Activated CD4-positive, alpha-beta T cell treated with anti-CD3 and anti-CD28 coated beads, Interleukin-10, Interleukin-2, amounts not matched to agents 100 ng/mL and 50 ng/mL, durations not matched to agents 16 hours and 8 hours (primary cell): Measurements from ENCODE around the gene TRIM15.
"Not testable (repeated sequence)": the region's sequence is repeated elsewhere in the genome, so short reads cannot be mapped to it uniquely, and the experiment has no call there.

Source experiments
- DNase-seq: peaks from one replicate; pipeline ENCODE4 v3.0.0-alpha.2; 2020

TRIM15 gene

DNA sequence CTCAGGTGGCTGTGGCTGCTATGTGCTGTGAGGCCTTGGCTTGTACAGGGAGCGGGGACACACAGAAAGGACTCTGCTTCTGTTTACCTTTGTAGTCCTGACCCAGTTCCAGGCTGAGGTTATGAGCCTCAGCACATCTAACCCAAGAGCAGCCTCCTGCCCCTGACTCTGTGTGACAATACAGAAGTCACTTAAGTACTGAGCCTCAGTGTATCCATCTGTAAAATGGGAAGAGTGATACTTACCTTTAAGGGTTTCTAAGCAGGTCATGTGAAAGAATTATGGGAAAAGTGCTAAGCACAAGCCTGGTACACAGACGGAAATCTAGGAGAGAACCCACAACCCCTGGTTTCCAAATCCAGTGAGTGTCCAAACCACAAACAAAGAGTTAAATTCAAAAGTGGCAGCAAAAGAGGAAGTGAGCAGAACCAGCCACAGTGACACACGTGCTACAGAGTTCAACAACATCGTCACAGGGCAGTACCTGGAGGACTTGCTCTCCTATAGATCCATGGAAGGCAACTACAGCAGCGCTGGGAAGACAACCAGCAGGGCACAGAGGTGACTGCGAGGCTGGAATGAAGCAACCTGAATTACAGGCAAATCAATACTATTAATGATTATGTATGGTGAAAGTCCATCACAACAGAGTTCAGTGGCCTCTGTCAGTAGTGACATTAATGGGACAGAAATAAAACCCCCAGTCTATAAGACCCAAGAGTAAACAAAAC is 37.4 kb downstream of the TRIM15 start:
- DNase-seq: no peak

DNA sequence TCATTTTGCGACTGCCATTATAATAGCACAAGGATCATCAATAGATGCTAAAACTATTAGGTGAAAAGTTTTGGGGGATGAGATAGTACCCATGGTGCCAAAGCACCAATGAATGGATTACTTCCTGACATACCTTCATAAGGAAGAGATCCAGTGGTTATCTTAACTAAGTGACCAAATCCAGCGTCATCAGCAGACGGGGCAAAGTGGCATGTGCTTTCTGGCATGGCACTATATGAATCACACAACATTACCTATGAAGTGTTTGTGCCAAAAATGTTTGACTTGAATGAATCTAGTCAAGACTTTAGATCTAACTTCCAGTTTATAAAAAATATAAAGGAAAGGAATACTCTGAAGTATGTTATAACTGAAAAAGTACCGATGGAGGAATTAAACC is 39.0 kb downstream of the TRIM15 start:
- no peak for DNase-seq

DNA sequence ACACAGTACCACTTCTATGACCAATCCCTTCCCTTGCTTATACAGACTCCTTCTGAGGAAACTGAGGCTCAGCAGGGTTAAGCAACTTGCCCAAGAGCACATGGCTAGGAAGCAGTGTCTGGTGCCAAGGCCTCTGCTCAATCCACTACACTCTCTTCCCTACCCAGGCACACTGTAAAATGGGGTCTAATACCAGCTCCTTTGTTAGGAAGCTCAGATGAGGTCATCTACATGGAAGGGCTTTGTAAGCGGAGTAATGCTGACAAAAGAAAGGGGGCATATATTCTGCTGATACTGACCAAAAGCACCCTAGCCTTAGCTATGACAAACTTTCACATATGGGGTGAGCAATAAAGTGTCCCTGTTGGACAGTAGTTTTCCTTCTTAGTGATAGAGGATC is 40.8 kb downstream of the TRIM15 start:
- no peak for DNase-seq

GRCh38 chr6:30206152-30206551 is 42.8 kb downstream of the TRIM15 start:
- no peak for DNase-seq

GRCh38 chr6:30206799-30207618 is 43.7 kb downstream of the TRIM15 start:
- no peak for DNase-seq

DNA sequence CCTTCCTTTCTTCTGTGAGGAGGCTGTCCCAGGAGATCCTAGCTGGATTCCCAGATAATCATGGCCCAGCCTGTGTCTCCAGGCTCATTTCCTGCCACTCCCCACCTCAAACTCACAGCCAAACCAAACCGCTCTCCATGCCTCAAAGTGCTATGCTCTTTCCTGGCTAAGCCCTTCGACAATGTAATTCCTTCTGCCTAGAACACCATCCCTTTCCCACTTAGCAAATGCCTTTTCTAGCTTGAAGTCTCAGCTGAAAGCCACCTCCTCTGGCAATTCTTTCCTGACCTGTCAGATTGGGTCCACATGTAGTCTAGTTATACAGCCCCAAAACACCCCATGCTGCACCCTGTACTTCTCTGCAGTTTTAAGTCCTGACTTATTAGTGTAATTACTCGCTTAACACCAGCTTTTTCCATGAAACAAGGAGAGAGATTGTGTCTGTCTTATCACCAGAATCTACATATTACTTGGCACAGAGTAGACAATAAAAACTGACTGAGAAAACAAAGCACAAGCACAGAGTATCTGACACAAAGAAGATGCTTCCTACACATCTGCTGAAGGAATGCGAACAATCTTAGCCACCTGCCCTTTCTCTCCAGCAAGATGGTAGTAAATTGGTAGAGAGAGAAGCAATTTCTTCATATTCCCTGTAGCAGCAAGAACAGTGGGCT is 44.4 kb downstream of the TRIM15 start:
- DNase-seq: no peak

GRCh38 chr6:30211306-30211705 is 48.0 kb downstream of the TRIM15 start:
- no peak for DNase-seq

DNA sequence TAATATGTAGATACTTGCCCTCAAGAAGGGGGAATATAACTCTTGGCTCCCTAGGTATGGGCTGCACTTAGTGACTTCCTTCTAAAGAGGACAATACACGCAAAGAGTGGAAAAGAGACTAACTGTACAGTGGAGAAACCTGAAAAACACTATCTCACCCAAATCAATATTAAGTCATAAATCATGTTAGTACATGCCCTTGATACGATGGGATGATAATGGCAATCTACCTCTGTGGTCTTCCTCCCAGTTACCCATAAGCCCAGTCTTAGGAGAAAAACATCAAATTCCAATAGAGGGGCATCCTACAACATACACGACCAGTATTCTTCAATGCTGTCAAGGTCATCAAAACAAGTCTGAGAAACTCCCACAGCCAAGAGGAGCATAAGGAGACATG is 48.6 kb downstream of the TRIM15 start:
- no peak for DNase-seq

GRCh38 chr6:30212865-30213666 is 49.7 kb downstream of the TRIM15 start, which contains the start of gene TRIM26:
Gene TRIM26 (minus strand): TSS chr6:30213406. CDS start chr6:30199103, 14,303 bp downstream.
- DNase-seq: peak; percentile 99

DNA sequence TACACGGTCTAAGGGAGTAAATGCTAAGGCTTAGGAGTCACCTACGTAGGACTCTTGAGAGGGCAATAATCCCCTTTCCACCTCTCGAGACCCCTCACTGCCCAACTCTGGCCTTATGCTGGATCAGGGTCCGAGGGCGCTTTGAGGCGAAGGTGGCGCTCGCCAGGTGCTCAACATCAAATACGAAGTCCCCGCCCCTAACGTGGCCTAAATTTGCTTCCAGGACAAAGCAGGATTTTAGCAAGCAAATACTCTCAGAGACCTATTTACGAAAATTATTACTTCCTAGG is 50.3 kb downstream of the TRIM15 start:
- DNase-seq: no peak

DNA sequence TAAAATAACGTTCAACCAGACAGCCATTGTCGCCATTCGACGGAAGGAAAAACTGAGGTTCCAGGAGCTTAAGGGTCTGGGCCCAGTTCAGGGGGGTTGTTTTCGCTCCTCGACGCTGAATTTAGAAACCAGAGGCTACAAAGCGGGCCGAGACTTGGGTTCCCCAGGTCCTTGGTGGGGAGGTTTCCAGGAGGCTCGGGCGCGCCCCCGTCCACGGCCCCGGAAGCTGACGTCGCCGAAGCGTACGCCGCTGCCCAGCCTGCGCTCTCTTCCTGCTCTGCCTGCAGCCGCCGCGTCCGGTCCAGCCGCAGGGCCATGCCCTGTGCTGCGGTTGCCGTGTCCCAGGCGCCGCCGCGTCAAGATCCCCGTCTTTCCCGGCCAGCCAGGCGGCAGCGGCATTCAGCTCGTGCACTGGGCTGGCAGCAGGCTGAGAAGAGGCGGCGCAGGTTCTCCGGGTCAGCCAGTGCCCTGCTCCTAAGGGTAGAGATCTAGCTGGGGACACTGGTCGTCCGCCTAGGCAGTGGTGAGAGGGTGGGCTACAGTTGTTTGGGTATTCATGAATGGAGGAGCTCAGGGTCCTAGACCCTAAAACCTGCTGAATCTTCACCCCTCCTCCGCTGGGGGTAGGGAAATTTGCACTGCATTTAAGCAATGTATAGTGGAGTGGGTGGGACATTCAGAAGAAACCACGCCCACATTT is 50.8 kb downstream of the TRIM15 start:
- DNase-seq: peak; percentile 82

DNA sequence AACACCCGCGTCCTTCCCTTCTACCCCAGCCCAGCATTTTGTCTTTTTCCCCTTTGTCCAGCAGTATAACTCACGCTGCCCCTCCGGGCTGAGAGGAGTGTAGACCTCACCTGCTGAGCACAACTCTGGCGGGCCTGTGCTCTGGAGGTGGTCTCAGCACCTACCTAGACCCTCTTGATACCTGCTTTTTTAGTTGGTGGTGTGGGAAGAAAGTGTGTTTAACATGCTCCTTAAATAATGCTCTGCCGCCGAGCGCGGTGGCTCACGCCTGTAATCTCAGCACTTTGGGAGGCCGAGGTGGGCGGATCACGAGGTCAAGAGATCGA is 51.3 kb downstream of the TRIM15 start:
- no peak for DNase-seq

DNA sequence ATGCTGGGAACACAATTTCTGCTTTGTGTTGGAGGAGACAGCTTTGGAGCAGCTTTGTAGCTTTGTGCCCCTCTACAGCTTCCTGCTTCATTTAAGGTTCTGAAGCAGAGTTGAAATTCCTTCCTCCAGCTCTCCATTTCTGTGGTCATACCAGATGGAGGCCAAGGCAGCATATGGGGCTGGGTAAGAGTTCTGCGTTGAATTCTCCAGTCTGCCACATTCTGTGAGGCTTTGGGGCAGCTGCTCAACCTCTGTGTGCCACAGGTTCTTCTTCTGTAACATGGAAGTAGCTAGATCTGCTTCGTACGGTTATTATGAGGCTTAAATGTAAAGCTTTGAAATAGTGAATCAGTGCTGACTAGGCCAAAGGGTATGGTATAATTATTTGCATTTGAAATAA is 52.8 kb downstream of the TRIM15 start:
- no peak for DNase-seq

DNA sequence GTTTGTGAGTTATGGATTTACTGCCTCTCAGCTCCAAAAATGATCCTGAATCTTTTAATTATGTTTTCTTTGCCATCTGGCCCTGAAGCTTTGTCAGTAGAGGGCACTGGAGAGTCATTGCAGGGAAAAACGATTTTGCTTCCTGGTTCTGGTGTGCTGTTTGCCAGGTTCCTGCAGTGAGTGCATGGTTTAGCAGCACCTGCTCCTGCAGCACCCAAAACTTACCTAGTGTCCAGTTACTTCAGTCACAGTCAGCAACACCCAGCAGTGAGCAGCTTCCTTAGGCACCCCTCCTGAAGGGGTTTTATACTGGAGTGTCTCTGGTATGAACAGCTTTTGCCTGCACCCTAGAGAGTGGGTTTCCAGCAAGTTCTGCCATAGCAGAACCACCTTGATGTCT is 55.9 kb downstream of the TRIM15 start:
- peak; percentile 60 for DNase-seq

- not testable (repeated sequence) for DNase-seq
Measured at GRCh38 chr6:30221395-30221794, 58.0 kb downstream of the TRIM15 start.

DNA sequence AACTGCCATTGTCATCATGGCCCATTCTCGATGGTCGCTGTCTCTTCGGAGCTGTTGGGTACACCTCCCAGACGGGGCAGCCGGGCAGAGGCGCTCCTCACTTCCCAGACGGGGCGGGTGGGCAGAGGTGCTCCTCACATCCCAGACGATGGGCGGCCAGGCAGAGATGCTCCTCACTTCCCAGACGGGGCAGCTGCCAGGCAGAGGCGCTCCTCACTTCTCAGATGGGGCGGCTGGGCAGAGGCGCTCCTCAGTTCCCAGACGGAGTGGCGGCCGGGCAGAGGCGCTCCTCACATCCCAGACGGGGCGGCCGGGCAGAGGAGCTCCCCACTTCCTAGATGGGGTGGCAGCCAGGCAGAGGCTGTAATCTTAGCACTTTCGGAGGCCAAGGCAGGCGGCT is 58.6 kb downstream of the TRIM15 start:
- DNase-seq: not testable (repeated sequence)
